ENCODE measurements around the gene POLE. TPM values are rescaled to one million over a fixed set of nuclear protein-coding genes. Genes with fewer than 3 reads are reported as not detected.

POLE gene
- total and polyA plus RNA-seq, 2 of the 4 experiments (the other 2 are of a cell fraction), result 17.2 to 20.7 TPM

DNA sequence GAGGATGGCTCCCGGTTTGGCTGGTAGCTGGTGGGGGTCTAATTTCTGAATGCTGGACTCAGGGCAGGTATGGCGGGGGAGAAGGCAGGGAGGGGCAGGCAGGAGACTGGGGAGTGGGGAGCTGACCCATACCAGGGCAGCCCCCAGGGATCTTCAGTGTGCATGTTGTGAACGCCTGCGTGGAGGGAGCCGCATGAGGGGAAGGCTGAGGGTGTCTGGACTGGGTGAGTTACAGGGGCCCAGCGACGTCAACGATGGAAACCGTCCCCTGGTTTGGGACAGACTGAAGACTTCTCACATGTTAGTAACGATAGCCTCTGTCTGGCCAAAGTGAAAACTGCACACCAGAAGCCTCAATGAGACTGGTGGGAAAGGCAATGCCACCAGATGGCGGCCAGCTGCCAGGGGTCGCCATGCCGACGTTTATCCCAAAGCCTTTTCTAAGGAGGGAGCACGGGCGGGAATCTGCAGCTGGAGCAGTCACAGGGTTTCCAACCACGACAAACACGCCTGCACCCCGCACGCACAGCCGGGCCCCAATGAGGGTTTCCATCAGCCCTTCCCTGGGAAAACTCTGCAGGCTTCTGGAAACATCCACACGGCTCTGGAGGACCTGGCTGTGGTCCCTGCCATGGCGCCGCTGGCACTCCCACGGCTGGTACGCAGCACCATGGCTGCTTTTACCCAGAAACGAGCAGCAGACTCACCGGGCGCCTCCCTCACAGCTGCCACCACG is 37.5 kb upstream of the POLE start:
- Histone ChIP-seq H3K4ac (ENCODE audit: low read depth, low read length) (no peak overlapping the region), H2BK15ac (ENCODE audit: low read depth, low read length) (no peak overlapping the region), H3K9ac (ENCODE audit: low read depth, low read length) (no peak overlapping the region), H4K5ac (ENCODE audit: low read depth, low read length) (no peak overlapping the region), H3K14ac (replicated peaks; ENCODE audit: low read depth, low read length) (no peak overlapping the region), H3K18ac (ENCODE audit: low read depth, low read length) (no peak overlapping the region), H3K27me3 (ENCODE audit: control insufficient read depth, insufficient read depth, low read length) (no peaks in the 10 kb centered on the region), H3K9me1 (ENCODE audit: insufficient read depth, low read length) (no peaks in the 10 kb centered on the region), H3K4me3 (ENCODE audit: insufficient read depth, low read depth, low read length) (no peak overlapping the region), H4K20me1 (ENCODE audit: insufficient read depth, low read length) (peaks cover 34% of the 10 kb centered on the region), H2AK9ac (replicated peaks; ENCODE audit: low read depth, low read length, poor library complexity) (peak overlapping the region; percentile 85), H2AK5ac (ENCODE audit: low read depth, low read length) (no peak overlapping the region), H2BK5ac (ENCODE audit: low read depth, low read length, poor library complexity, severe bottlenecking) (no peak overlapping the region), H3K4me2 (ENCODE audit: low read depth, low read length) (no peak overlapping the region), H3K56ac (ENCODE audit: extremely low read depth, insufficient read depth, low read length) (no peak overlapping the region), H3K36me3 (ENCODE audit: control insufficient read depth, insufficient read depth, low read length) (peaks cover 63% of the 10 kb centered on the region), H3K9me3 (ENCODE audit: control insufficient read depth, insufficient read depth, low read length) (no peaks in the 10 kb centered on the region), H3K27ac (ENCODE audit: insufficient read depth, low read length) (no peak overlapping the region), H4K91ac (ENCODE audit: insufficient read depth, low read depth, low read length) (no peak overlapping the region), H2BK120ac (ENCODE audit: low read depth, low read length) (no peak overlapping the region), H3K4me1 (ENCODE audit: control insufficient read depth, insufficient read depth, low read length) (no peaks in the 10 kb centered on the region), H4K8ac (ENCODE audit: low read depth in 2 of 2, low read length in 2 of 2) (no peak overlapping the region), H2BK20ac (ENCODE audit: low read depth, low read length) (no peak overlapping the region), H3K23ac (ENCODE audit: low read depth, low read length) (no peak overlapping the region), H3K79me1 (ENCODE audit: low read depth in 1 of 2, low read length in 2 of 2) (peaks cover 31 to 57% of the 10 kb centered on the region in 2 experiments), H2AFZ (replicated peaks; ENCODE audit: low read length, poor library complexity) (no peak overlapping the region)
- ATAC-seq (ENCODE audit: low read depth) (no peak), DNase-seq (no peak)
- BruUV-seq (replicated peaks), result no TSS peak
- WGBS, 2 experiments (ENCODE audit: extremely low coverage in 2 of 2, insufficient read length in 1 of 2), result 92% methylated on average over 23 of the region's 30 CpGs; no CpG with 5 or more reads in 1 of the 2 experiments
- intact Hi-C loops (cut with micrococcal nuclease), result no loop called here
- TF ChIP-seq FOS (IDR thresholded peaks at IDR 0.05; ENCODE audit: low read depth, low read length) (no peak), BHLHE40 (IDR thresholded peaks at IDR 0.05; ENCODE audit: low read depth, low read length) (no peak), SMC3 (IDR thresholded peaks at IDR 0.05; ENCODE audit: low read depth, low read length) (no peak), RAD21 (IDR thresholded peaks at IDR 0.05; ENCODE audit: low read length) (no peak), RCOR1 (IDR thresholded peaks at IDR 0.05; ENCODE audit: insufficient replicate concordance, low read length) (no peak), MAZ (IDR thresholded peaks at IDR 0.05; ENCODE audit: borderline replicate concordance, low read depth, low read length) (no peak)
- TF ChIP-seq, protein P1, sequence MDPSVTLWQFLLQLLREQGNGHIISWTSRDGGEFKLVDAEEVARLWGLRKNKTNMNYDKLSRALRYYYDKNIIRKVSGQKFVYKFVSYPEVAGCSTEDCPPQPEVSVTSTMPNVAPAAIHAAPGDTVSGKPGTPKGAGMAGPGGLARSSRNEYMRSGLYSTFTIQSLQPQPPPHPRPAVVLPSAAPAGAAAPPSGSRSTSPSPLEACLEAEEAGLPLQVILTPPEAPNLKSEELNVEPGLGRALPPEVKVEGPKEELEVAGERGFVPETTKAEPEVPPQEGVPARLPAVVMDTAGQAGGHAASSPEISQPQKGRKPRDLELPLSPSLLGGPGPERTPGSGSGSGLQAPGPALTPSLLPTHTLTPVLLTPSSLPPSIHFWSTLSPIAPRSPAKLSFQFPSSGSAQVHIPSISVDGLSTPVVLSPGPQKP (IDR thresholded peaks at IDR 0.05; ENCODE audit: borderline replicate concordance, low read depth, low read length), result no peak
- TF ChIP-seq, protein P2, sequence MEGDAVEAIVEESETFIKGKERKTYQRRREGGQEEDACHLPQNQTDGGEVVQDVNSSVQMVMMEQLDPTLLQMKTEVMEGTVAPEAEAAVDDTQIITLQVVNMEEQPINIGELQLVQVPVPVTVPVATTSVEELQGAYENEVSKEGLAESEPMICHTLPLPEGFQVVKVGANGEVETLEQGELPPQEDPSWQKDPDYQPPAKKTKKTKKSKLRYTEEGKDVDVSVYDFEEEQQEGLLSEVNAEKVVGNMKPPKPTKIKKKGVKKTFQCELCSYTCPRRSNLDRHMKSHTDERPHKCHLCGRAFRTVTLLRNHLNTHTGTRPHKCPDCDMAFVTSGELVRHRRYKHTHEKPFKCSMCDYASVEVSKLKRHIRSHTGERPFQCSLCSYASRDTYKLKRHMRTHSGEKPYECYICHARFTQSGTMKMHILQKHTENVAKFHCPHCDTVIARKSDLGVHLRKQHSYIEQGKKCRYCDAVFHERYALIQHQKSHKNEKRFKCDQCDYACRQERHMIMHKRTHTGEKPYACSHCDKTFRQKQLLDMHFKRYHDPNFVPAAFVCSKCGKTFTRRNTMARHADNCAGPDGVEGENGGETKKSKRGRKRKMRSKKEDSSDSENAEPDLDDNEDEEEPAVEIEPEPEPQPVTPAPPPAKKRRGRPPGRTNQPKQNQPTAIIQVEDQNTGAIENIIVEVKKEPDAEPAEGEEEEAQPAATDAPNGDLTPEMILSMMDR (conservative IDR thresholded peaks at IDR 0.05; ENCODE audit: low read depth, low read length), result no peak
- TF ChIP-seq, protein P3, sequence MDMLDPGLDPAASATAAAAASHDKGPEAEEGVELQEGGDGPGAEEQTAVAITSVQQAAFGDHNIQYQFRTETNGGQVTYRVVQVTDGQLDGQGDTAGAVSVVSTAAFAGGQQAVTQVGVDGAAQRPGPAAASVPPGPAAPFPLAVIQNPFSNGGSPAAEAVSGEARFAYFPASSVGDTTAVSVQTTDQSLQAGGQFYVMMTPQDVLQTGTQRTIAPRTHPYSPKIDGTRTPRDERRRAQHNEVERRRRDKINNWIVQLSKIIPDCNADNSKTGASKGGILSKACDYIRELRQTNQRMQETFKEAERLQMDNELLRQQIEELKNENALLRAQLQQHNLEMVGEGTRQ (IDR thresholded peaks at IDR 0.05; ENCODE audit: low read depth, low read length), result no peak
- dilution Hi-C loops (cut with HindIII; ENCODE audit: low sequenced_read_pairs, unreplicated experiment), result no loop called here
- in situ Hi-C loops (cut with MboI; ENCODE audit: low sequenced_read_pairs), result no loop called here
- ChIA-PET POLR2A (ENCODE audit: unreplicated experiment) (no interaction called here), CTCF (interaction anchor here (0.5 kb wide), 1 partner anchor 9 kb away, joined by 5 read pairs; no protein-coding TSS in a partner anchor)

Measured in IMR-90 (cell line).